HepG2 (cell line): ENCODE measurements around the gene DHFR2. TPM values are rescaled to one million over a fixed set of nuclear protein-coding genes. Genes with fewer than 3 reads are reported as not detected.
A peak's percentile ranks its signal among the peaks of the same experiment; 100 is the strongest.

ENCODE experiments used
- ATAC-seq: fragments of 200-7000 bp; cut with Tn5 transposase; 3 replicates; pipeline ENCODE4 v1.9.1; 2020; ENCODE audit warnings: mild to moderate bottlenecking, moderate library complexity
- Bru-seq: library from RNA; stranded (reverse); fragments of 400-500 nt; gene quantifications from one replicate; lab custom pipeline; 2021; lab: Mats Ljungman, UMichigan
- BruChase-seq, 2 experiments: library from RNA; stranded (reverse); fragments of 400-500 nt; gene quantifications; one replicate each; lab custom pipeline; 2021; lab: Mats Ljungman, UMichigan
- BruUV-seq: library from RNA; stranded (reverse); fragments of 400-500 nt; replicated peaks from 2 replicates; lab custom pipeline; 2021; lab: Mats Ljungman, UMichigan
- CTCF ChIA-PET: fragments of 300-600 bp; formaldehyde crosslinking; extraction: SDS; loops from one replicate; lab custom pipeline; 2021; ENCODE audit warnings: low total read pairs, inconsistent platforms, low intra/inter-chr PET ratio; lab: Yijun Ruan, JAX
- POLR2A ChIA-PET: fragments of 350-600 bp; sonication (Branson Sonifier 250); formaldehyde crosslinking; loops from one replicate; lab custom pipeline; 2020; ENCODE audit warnings: antibody characterized with exemption, inconsistent platforms; lab: Yijun Ruan, JAX
- DNase-seq: peaks from one replicate; pipeline ENCODE4 v3.0.0-alpha.2; 2015; ENCODE audit warnings: low spot score
- FAIRE-seq: peaks from 3 replicates; lab custom pipeline; 2011; peaks lifted over from hg19 to GRCh38; lab: Jason Lieb, UNC
- H2AFZ ChIP-seq: one replicate; pipeline ENCODE4 v1.6.1; 2011; ENCODE audit warnings: low read length, inconsistent platforms
- H3K27ac ChIP-seq: fragments of 300-600 bp; 3 replicates; pipeline ENCODE4 v1.8.0; 2011; ENCODE audit warnings: mixed run types, mild to moderate bottlenecking, mixed read lengths, low read length, inconsistent platforms; ENCODE audit not compliant: insufficient read depth; ENCODE audit errors: extremely low read length
- H3K27me3 ChIP-seq, 2 experiments: fragments of 200-600 bp in 1 of 2; 2 replicates in 1 of 2; 3 replicates in 1 of 2; pipeline versions ENCODE4 v1.6.0 to v1.8.0; 2011; ENCODE audit warnings: low read length in 2 of 2, mild to moderate bottlenecking in 2 of 2, moderate library complexity in 2 of 2, inconsistent platforms in 1 of 2; ENCODE audit not compliant: insufficient read depth in 2 of 2, control insufficient read depth in 1 of 2
- H3K36me3 ChIP-seq, 2 experiments: fragments of 200-600 bp in 1 of 2; replicated peaks in 1 of 2; 2 replicates in 1 of 2; 3 replicates in 1 of 2; pipeline versions ENCODE4 v1.5.1 to v1.8.0; 2011; ENCODE audit warnings: low read length in 2 of 2, inconsistent platforms in 1 of 2; ENCODE audit not compliant: insufficient read depth in 2 of 2, control insufficient read depth in 1 of 2
- H3K4me1 ChIP-seq: 2 replicates; pipeline ENCODE4 v1.5.1; 2012; ENCODE audit warnings: low read length, inconsistent platforms; ENCODE audit not compliant: insufficient read depth
- H3K4me2 ChIP-seq: 2 replicates; pipeline ENCODE4 v1.6.0; 2011; ENCODE audit warnings: low read depth, low read length, inconsistent platforms
- H3K4me3 ChIP-seq, 3 experiments: fragments of 200-600 bp in 1 of 3; sonication (generic), shearing (Covaris generic) in 1 of 3; replicated peaks in 1 of 3; 2 replicates each; pipeline ENCODE4 v1.5.1; 2011 to 2016; ENCODE audit warnings: low read length in 3 of 3, inconsistent platforms in 2 of 3, low read depth in 2 of 3, mild to moderate bottlenecking in 2 of 3, control low read depth in 1 of 3, mixed read lengths in 1 of 3; ENCODE audit not compliant: insufficient read depth in 1 of 3
- H3K79me2 ChIP-seq: one replicate; pipeline ENCODE4 v1.6.1; 2011; ENCODE audit warnings: low read length, inconsistent platforms; ENCODE audit not compliant: insufficient read depth
- H3K9ac ChIP-seq: 2 replicates; pipeline ENCODE4 v1.6.0; 2011; ENCODE audit warnings: mild to moderate bottlenecking, low read depth, low read length, inconsistent platforms; ENCODE audit not compliant: insufficient read depth
- H3K9me3 ChIP-seq: 2 replicates; pipeline ENCODE4 v1.5.1; 2012; ENCODE audit warnings: mild to moderate bottlenecking, low read length
- H4K20me1 ChIP-seq: 2 replicates; pipeline ENCODE4 v1.6.0; 2011; ENCODE audit warnings: inconsistent platforms, mild to moderate bottlenecking, low read length, moderate library complexity; ENCODE audit not compliant: insufficient read depth
- ATF2 ChIP-seq: sonication (generic); formaldehyde crosslinking; IDR thresholded peaks from 2 replicates; pipeline ENCODE4 v1.4.0; 2020; ENCODE audit warnings: missing genetic modification reagents
- CCDC6 ChIP-seq: sonication (generic); formaldehyde crosslinking; IDR thresholded peaks from 2 replicates; pipeline ENCODE4 v1.8.1; 2022; ENCODE audit warnings: mild to moderate bottlenecking, missing genetic modification reagents, moderate library complexity
- GABPA ChIP-seq, 2 experiments: IDR thresholded peaks; 2 replicates each; pipeline ENCODE4 v1.6.1; 2011 to 2016; ENCODE audit warnings: low read depth in 2 of 2, low read length in 1 of 2, missing biosample characterization in 1 of 2, missing genetic modification characterization in 1 of 2
- IRF9 ChIP-seq: sonication (generic); formaldehyde crosslinking; IDR thresholded peaks from 2 replicates; pipeline ENCODE4 v1.8.0; 2022; ENCODE audit warnings: missing genetic modification reagents, mild to moderate bottlenecking, borderline replicate concordance
- KDM2A ChIP-seq: sonication (generic); formaldehyde crosslinking; IDR thresholded peaks from 2 replicates; pipeline ENCODE4 v1.4.0; 2020; ENCODE audit warnings: low read depth, missing genetic modification reagents, borderline replicate concordance
- KDM4B ChIP-seq: sonication (generic); formaldehyde crosslinking; IDR thresholded peaks from 2 replicates; pipeline ENCODE4 v1.4.0; 2020; ENCODE audit warnings: missing genetic modification reagents
- NR2C2 ChIP-seq: sonication (generic); formaldehyde crosslinking; IDR thresholded peaks from 2 replicates; pipeline ENCODE4 v1.4.0; 2020; ENCODE audit warnings: missing genetic modification reagents, mild to moderate bottlenecking, moderate library complexity, borderline replicate concordance
- RAD51 ChIP-seq: fragments of 450-650 bp; IDR thresholded peaks from 2 replicates; pipeline ENCODE4 v1.6.1; 2016; ENCODE audit warnings: borderline replicate concordance
- RXRA ChIP-seq: sonication (generic); formaldehyde crosslinking; IDR thresholded peaks from 2 replicates; pipeline ENCODE4 v1.5.1; 2020; ENCODE audit warnings: missing genetic modification reagents
- TERF1 ChIP-seq: sonication (generic); formaldehyde crosslinking; IDR thresholded peaks from 2 replicates; pipeline ENCODE4 v1.8.0; 2022; ENCODE audit warnings: mild to moderate bottlenecking, missing genetic modification reagents, moderate library complexity
- THAP11 ChIP-seq: IDR thresholded peaks from 2 replicates; pipeline ENCODE4 v1.6.1; 2016; ENCODE audit warnings: missing biosample characterization, missing genetic modification reagents
- ZMYM3 ChIP-seq: sonication (generic); formaldehyde crosslinking; IDR thresholded peaks from 2 replicates; pipeline ENCODE4 v1.5.1; 2020; ENCODE audit warnings: mild to moderate bottlenecking, missing genetic modification reagents
- WGBS: methylation state at CpG from one replicate; pipeline ENCODE4 v1.1.6; 2017; ENCODE audit warnings: low lambda C conversion rate; 5-methylcytosine and 5-hydroxymethylcytosine counted together
- in situ Hi-C: cut with HindIII; loops from 2 replicates; pipeline ENCODE4 v1.10.0; 2017; ENCODE audit warnings: low pct_unique_long_range_greater_than_20kb; ENCODE audit not compliant: extremely low pct_ligation_motif_present
- intact Hi-C: fragments of 100-400 bp; cut with micrococcal nuclease; formaldehyde crosslinking; loops from one replicate; pipeline ENCODE4 v1.10.0; 2022; ENCODE audit not compliant: unreplicated experiment
- long read RNA-seq, 2 experiments: library from RNA in 1 of 2; library from polyadenylated mRNA in 1 of 2; stranded (forward) in 1 of 2; unstranded in 1 of 2; transcript quantifications; one replicate each; pipeline ENCODE4 v2.0.0, GENCODE V29; 2019 to 2022
- polyA minus RNA-seq, 3 experiments: library from RNA; depleted of rRNA, polyadenylated mRNA; stranded (reverse); fragments of >200 nt; gene quantifications; 2 replicates each; pipeline ENCODE4 v1.2.3, GENCODE V29; 2011; ENCODE audit warnings: low replicate concordance in 1 of 3
- polyA plus RNA-seq, 8 experiments: library from polyadenylated mRNA; depleted of rRNA in 3 of 8; stranded (reverse) in 7 of 8; unstranded in 1 of 8; fragments of >200 nt; fragmentation: Illumina TruSeq in 4 of 8; extraction: Trizol in 4 of 8; gene quantifications; 2 replicates each; pipeline versions ENCODE4 v1.2.1 to v1.2.3, GENCODE V29; 2011 to 2016; ENCODE audit warnings: low read depth in 4 of 8, missing spikeins in 1 of 8, mixed read lengths in 1 of 8; ENCODE audit not compliant: insufficient read depth in 1 of 8
- total RNA-seq, 5 experiments: library from RNA; depleted of rRNA; stranded (reverse); fragments of >200 nt; fragmentation: Illumina TruSeq; extraction: Trizol; gene quantifications; 2 replicates each; pipeline ENCODE4 v1.2.3, GENCODE V29; 2016; ENCODE audit warnings: low read depth in 1 of 5

The DHFR2 gene
- total RNA-seq (2016; rRNA removed; fragmentation: Illumina TruSeq; extraction: Trizol) (3.1 and 4.6 TPM in 2 replicates), polyA plus RNA-seq (2011; rRNA removed) (1.4 and 1.8 TPM in 2 replicates), polyA minus RNA-seq (2011; rRNA and poly(A)+ RNA removed; ENCODE audit: low replicate concordance) (1.3 and 1.7 TPM in 2 replicates), Bru-seq, nascent RNA (percentile 59 among the genes with signal in this experiment), BruChase-seq, experiment 1, labeled RNA remaining after a 6-hour chase (percentile 77 among the genes with signal in this experiment), BruChase-seq, experiment 2, labeled RNA remaining after a 2-hour chase (percentile 67 among the genes with signal in this experiment)
- total RNA-seq (2016; cell fraction: cytosol; rRNA removed; fragmentation: Illumina TruSeq; extraction: Trizol; ENCODE audit: low read depth), result 0.35 and 0.40 TPM in 2 replicates
- 3.1 and 4.0 TPM in 2 replicates for total RNA-seq (2016; cell fraction: insoluble cytoplasmic fraction; rRNA removed; fragmentation: Illumina TruSeq; extraction: Trizol)
- 1.1 and 1.5 TPM in 2 replicates for total RNA-seq (2016; cell fraction: membrane; rRNA removed; fragmentation: Illumina TruSeq; extraction: Trizol)
- total RNA-seq (2016; cell fraction: nucleus; rRNA removed; fragmentation: Illumina TruSeq; extraction: Trizol), result 3.9 and 4.0 TPM in 2 replicates
- 0.78 and 1.1 TPM in 2 replicates for polyA plus RNA-seq (2011; cell fraction: cytosol; rRNA removed)
- polyA plus RNA-seq (2011; cell fraction: nucleus; rRNA removed), result 0.68 and 0.95 TPM in 2 replicates
- polyA plus RNA-seq (2012), result 2.8 and 2.9 TPM in 2 replicates
- polyA plus RNA-seq (2016; cell fraction: cytosol; fragmentation: Illumina TruSeq; extraction: Trizol; ENCODE audit: low read depth), result 0.07 and 0.23 TPM in 2 replicates
- 2.3 and 3.2 TPM in 2 replicates for polyA plus RNA-seq (2016; cell fraction: insoluble cytoplasmic fraction; fragmentation: Illumina TruSeq; extraction: Trizol; ENCODE audit: low read depth)
- polyA plus RNA-seq (2016; cell fraction: membrane; fragmentation: Illumina TruSeq; extraction: Trizol; ENCODE audit: low read depth), result 0.55 and 0.68 TPM in 2 replicates
- polyA plus RNA-seq (2016; cell fraction: nucleus; fragmentation: Illumina TruSeq; extraction: Trizol; ENCODE audit: insufficient read depth, low read depth), result 4.0 TPM in 2 replicates
- 1.5 and 1.8 TPM in 2 replicates for polyA minus RNA-seq (2011; cell fraction: cytosol; rRNA and poly(A)+ RNA removed)
- 5.0 and 6.6 TPM in 2 replicates for polyA minus RNA-seq (2011; cell fraction: nucleus; rRNA and poly(A)+ RNA removed)
- long read RNA-seq, experiment 1, partial matches to known transcripts, result 0 of 2 reads
- long read RNA-seq, experiment 1, other reads (novel, unspliced or antisense), result 1 of 2 reads
- long read RNA-seq, experiment 2, partial matches to known transcripts, result 0 of 2 reads
- long read RNA-seq, experiment 2, other reads (novel, unspliced or antisense), result 2 of 2 reads

GRCh38 chr3:94062513-94063404 is at the start of gene DHFR2, which contains the start of gene NSUN3:
DHFR2 (minus strand) TSS chr3:94062916; CDS start chr3:94061511, 1,405 bp downstream.
NSUN3 (plus strand) TSS chr3:94063061; CDS start chr3:94063127, 66 bp downstream.
- H3K4me3 ChIP-seq, result peak within 1 kb of the TSS; percentile 72 to 88 (median 79)
- peak; percentile 98 for DNase-seq
- CTCF ChIA-PET, result no interaction called here
- H3K9me3 ChIP-seq, result peaks cover 10% of the 10 kb centered on the region; the same call in 1 of the 2 replicates
- peaks cover 0 to 5% of the 10 kb centered on the region in 2 experiments; a peak in 1 of 5 replicates for H3K36me3 ChIP-seq
- TSS peak; percentile 87 for BruUV-seq
- H3K79me2 ChIP-seq, result peaks cover 15% of the 10 kb centered on the region
- POLR2A ChIA-PET, result interaction anchor here (0.8 to 3.2 kb wide), 14 partner anchors 8 to 98 kb away, joined by 3 to 34 read pairs (median 4); partner anchors contain the start of genes ARL13B and PROS1
- H2AFZ ChIP-seq, result peak within 1 kb of the TSS; percentile 85
- in situ Hi-C loops, result loop anchor here (10.0 kb wide), 1 partner anchor 58 kb away; no protein-coding TSS in a partner anchor
- H3K27ac ChIP-seq, result peak within 1 kb of the TSS; percentile 98
- H3K4me1 ChIP-seq, result peaks cover 24% of the 10 kb centered on the region
- H3K27me3 ChIP-seq, result no peaks in the 10 kb centered on the region; a peak in 1 of 5 replicates
- intact Hi-C loops, result loop anchor here (1.0 to 10.0 kb wide), 5 partner anchors 34 to 158 kb away; partner anchors contain the start of genes ARL13B, PROS1 and STX19
- H4K20me1 ChIP-seq, result no peaks in the 10 kb centered on the region
- H3K4me2 ChIP-seq, result peak within 1 kb of the TSS; percentile 78
- FAIRE-seq, result peak; percentile 92
- H3K9ac ChIP-seq, result peak within 1 kb of the TSS; percentile 95
- WGBS, result under 1% methylated on average over 44 of the region's 52 CpGs
- peak; percentile 99 for ATAC-seq
- TF ChIP-seq RAD51, result no peak
- peak; percentile 61; the same call in 1 of the 2 replicates for TF ChIP-seq NR2C2 (CRISPR knock-in tag)
- TF ChIP-seq CCDC6 (CRISPR knock-in tag), result peak; percentile 54; the same call in 1 of the 2 replicates
- peak; percentile 43 for TF ChIP-seq GABPA (IDR thresholded peaks at IDR 0.05; ENCODE audit: low read depth, low read length)
- TF ChIP-seq GABPA (CRISPR knock-in tag; IDR thresholded peaks at IDR 0.05; ENCODE audit: low read depth), result peak; percentile 92
- TF ChIP-seq ATF2 (CRISPR knock-in tag), result peak; percentile 24; the same call in 1 of the 2 replicates
- 0 out of 2 replicates have a peak, but pooled peaks have one; percentile 51 for TF ChIP-seq KDM4B
- 0 out of 2 replicates have a peak, but pooled peaks have one; percentile 71 for TF ChIP-seq IRF9
- peak; percentile 55; the same call in 1 of the 2 replicates for TF ChIP-seq KDM2A (CRISPR knock-in tag)
- peak; percentile 90 for TF ChIP-seq THAP11 (CRISPR knock-in tag)
- TF ChIP-seq TERF1 (CRISPR knock-in tag), result no peak
- 0 out of 2 replicates have a peak, but pooled peaks have one; percentile 10 for TF ChIP-seq ZMYM3
- peak; percentile 34; the same call in 1 of the 2 replicates for TF ChIP-seq RXRA
